Measurements from ENCODE around the gene PCDHA1.

PCDHA1 gene

DNA sequence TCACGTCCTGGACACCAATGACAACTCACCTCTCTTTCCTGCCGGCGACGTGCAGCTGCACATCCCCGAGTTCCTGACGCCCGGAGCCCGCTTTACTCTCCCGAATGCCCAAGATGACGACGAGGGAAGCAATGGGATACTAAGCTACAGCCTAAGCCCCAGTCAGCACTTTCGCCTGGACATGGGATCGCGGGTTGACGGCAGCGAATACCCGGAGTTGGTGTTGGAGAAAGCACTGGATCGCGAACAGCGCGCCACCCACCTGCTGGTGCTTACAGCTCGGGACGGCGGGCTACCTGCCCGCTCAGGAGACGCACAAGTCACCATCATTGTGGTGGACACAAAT is 141.3 kb downstream of the PCDHA1 start:
- Histone ChIP-seq H3K9ac (ENCODE audit: low read length) (no peak overlapping the region), H2AFZ (ENCODE audit: low read depth, low read length, severe bottlenecking) (no peak overlapping the region)

DNA sequence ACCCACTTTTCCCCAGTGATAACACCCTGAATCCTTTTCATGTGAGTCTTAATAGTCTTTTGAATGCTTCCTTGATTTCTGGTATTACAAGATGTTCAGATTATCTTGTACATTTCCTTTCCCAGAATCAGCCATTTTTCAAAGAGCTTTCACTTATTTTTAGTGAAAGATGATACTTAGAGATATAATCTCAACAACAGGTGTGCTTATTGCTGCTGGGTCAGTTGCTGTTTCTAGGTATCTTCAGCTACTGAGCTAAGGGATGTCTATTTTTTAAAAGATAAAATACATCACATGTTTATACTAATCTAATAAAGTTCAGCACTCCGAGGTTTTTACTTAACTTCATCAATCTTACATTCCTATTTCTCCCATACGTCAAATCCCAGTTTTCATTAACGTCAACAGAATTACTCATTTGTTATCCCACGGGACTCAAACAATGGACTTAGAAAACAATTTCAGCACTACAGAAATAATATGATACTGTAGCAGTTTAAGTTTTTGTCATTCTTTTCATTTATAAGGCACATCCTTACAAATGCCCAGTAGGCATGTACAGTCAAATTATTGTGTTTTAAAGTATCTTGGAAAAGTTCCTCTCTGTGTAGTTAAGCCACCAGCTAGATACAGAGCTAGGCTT is 149.1 kb downstream of the PCDHA1 start:
- Histone ChIP-seq H3F3A (ENCODE audit: insufficient read depth) (no peaks in the 10 kb centered on the region), H3K4me2 (ENCODE audit: low read depth, low read length, poor library complexity, severe bottlenecking) (no peak overlapping the region), H3K79me2 (ENCODE audit: insufficient read depth, low read length) (no peaks in the 10 kb centered on the region), H3K9me2 (replicated peaks; ENCODE audit: insufficient read depth, low read length) (no peaks in the 10 kb centered on the region), H3K27ac (ENCODE audit: low read depth, low read length) (no peak overlapping the region), H4K20me1 (ENCODE audit: low read depth, low read length) (no peaks in the 10 kb centered on the region), H3K9me3 (ENCODE audit: insufficient read depth, low read length) (no peaks in the 10 kb centered on the region), H3K36me3 (ENCODE audit: low read length) (no peaks in the 10 kb centered on the region), H3K27me3 (ENCODE audit: low read length) (no peaks in the 10 kb centered on the region), H3K4me3 (ENCODE audit: insufficient read depth, low read length, poor library complexity, severe bottlenecking) (no peak overlapping the region), H2AFZ (ENCODE audit: low read depth, low read length, severe bottlenecking) (no peak overlapping the region), H3K9ac (ENCODE audit: low read length) (no peak overlapping the region)
- TF ChIP-seq, protein P1, sequence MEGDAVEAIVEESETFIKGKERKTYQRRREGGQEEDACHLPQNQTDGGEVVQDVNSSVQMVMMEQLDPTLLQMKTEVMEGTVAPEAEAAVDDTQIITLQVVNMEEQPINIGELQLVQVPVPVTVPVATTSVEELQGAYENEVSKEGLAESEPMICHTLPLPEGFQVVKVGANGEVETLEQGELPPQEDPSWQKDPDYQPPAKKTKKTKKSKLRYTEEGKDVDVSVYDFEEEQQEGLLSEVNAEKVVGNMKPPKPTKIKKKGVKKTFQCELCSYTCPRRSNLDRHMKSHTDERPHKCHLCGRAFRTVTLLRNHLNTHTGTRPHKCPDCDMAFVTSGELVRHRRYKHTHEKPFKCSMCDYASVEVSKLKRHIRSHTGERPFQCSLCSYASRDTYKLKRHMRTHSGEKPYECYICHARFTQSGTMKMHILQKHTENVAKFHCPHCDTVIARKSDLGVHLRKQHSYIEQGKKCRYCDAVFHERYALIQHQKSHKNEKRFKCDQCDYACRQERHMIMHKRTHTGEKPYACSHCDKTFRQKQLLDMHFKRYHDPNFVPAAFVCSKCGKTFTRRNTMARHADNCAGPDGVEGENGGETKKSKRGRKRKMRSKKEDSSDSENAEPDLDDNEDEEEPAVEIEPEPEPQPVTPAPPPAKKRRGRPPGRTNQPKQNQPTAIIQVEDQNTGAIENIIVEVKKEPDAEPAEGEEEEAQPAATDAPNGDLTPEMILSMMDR (IDR thresholded peaks at IDR 0.05; ENCODE audit: insufficient read depth, low read length, poor library complexity, severe bottlenecking): no peak
- TF ChIP-seq EZH2phosphoT487 (conservative IDR thresholded peaks at IDR 0.05; ENCODE audit: low read length): no peak

More for the DNA sequence above, 141.3 kb downstream of the PCDHA1 start:
- no peaks in the 10 kb centered on the region for H3K79me2 ChIP-seq (ENCODE audit: insufficient read depth, low read length)
- TF ChIP-seq, protein P1 (IDR thresholded peaks at IDR 0.05; ENCODE audit: insufficient read depth, low read length, poor library complexity, severe bottlenecking): no peak
- no peak for TF ChIP-seq EZH2phosphoT487 (conservative IDR thresholded peaks at IDR 0.05; ENCODE audit: low read length)
- H3F3A ChIP-seq (ENCODE audit: insufficient read depth): no peaks in the 10 kb centered on the region
- no peaks in the 10 kb centered on the region for H3K36me3 ChIP-seq (ENCODE audit: low read length)
- H3K9me2 ChIP-seq (replicated peaks; ENCODE audit: insufficient read depth, low read length): no peaks in the 10 kb centered on the region
- no peaks in the 10 kb centered on the region for H4K20me1 ChIP-seq (ENCODE audit: low read depth, low read length)
- H3K9me3 ChIP-seq (ENCODE audit: insufficient read depth, low read length): no peaks in the 10 kb centered on the region
- no peak overlapping the region for H3K4me3 ChIP-seq (ENCODE audit: insufficient read depth, low read length, poor library complexity, severe bottlenecking)
- no peaks in the 10 kb centered on the region for H3K27me3 ChIP-seq (ENCODE audit: low read length)
- H3K4me2 ChIP-seq (ENCODE audit: low read depth, low read length, poor library complexity, severe bottlenecking): no peak overlapping the region
- H3K27ac ChIP-seq (ENCODE audit: low read depth, low read length): no peak overlapping the region

DNA sequence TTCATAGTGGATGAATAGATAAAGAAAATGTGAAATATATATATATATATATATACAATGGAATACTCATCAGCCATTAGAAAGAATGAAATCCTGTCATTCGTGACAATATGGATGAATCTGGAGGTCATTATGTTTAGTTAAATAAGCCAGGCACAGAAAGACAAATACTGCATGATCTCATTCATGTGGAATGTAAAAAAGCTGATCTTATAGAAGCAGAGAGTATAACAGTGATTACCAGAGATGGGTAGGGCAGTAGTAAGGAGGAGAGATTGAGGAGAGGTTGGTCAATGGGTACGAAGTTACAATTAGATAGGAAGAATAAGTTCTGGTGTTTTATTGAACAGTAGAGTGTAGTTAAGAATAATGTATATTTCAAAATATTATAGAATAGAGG is 160.6 kb downstream of the PCDHA1 start:
- no peaks in the 10 kb centered on the region for H3K36me3 ChIP-seq (ENCODE audit: low read length)
- no peaks in the 10 kb centered on the region for H3K27me3 ChIP-seq (ENCODE audit: low read length)
- no peak overlapping the region for H3K9ac ChIP-seq (ENCODE audit: low read length)
- H4K20me1 ChIP-seq (ENCODE audit: low read depth, low read length): no peaks in the 10 kb centered on the region
- no peak overlapping the region for H3K27ac ChIP-seq (ENCODE audit: low read depth, low read length)
- no peaks in the 10 kb centered on the region for H3K9me3 ChIP-seq (ENCODE audit: insufficient read depth, low read length)
- H3F3A ChIP-seq (ENCODE audit: insufficient read depth): no peaks in the 10 kb centered on the region
- no peaks in the 10 kb centered on the region for H3K9me2 ChIP-seq (replicated peaks; ENCODE audit: insufficient read depth, low read length)
- H3K4me3 ChIP-seq (ENCODE audit: insufficient read depth, low read length, poor library complexity, severe bottlenecking): no peak overlapping the region
- TF ChIP-seq, protein P1 (IDR thresholded peaks at IDR 0.05; ENCODE audit: insufficient read depth, low read length, poor library complexity, severe bottlenecking): no peak
- TF ChIP-seq EZH2phosphoT487 (conservative IDR thresholded peaks at IDR 0.05; ENCODE audit: low read length): no peak
- no peak overlapping the region for H3K4me2 ChIP-seq (ENCODE audit: low read depth, low read length, poor library complexity, severe bottlenecking)
- H2AFZ ChIP-seq (ENCODE audit: low read depth, low read length, severe bottlenecking): no peak overlapping the region
- no peaks in the 10 kb centered on the region for H3K79me2 ChIP-seq (ENCODE audit: insufficient read depth, low read length)
